ENCODE data around the gene FRMD1.

DNA sequence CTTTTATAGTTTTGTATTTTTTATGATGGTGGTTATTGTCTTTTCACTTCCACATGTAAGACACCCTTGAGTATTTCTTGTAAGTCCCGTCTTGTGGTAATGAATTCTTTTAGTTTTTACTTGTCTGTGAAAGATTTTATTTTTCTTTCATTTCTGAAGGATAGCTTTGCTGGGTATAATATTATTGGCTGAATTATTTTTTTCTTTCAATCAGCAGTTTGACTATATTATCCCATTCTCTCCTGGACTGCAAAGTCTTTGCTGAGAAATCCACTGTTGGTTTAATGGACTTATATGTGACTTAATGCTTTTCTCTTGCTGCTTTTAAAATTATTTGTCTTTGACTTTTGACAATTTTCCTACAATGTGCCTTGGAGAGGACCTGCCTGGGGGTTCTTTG, 67.7 kb downstream of the FRMD1 start:
- TF ChIP-seq, protein P1, sequence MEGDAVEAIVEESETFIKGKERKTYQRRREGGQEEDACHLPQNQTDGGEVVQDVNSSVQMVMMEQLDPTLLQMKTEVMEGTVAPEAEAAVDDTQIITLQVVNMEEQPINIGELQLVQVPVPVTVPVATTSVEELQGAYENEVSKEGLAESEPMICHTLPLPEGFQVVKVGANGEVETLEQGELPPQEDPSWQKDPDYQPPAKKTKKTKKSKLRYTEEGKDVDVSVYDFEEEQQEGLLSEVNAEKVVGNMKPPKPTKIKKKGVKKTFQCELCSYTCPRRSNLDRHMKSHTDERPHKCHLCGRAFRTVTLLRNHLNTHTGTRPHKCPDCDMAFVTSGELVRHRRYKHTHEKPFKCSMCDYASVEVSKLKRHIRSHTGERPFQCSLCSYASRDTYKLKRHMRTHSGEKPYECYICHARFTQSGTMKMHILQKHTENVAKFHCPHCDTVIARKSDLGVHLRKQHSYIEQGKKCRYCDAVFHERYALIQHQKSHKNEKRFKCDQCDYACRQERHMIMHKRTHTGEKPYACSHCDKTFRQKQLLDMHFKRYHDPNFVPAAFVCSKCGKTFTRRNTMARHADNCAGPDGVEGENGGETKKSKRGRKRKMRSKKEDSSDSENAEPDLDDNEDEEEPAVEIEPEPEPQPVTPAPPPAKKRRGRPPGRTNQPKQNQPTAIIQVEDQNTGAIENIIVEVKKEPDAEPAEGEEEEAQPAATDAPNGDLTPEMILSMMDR (IDR thresholded peaks at IDR 0.05 in 2 of 3, conservative IDR thresholded peaks at IDR 0.05 in 1 of 3; ENCODE audit: borderline replicate concordance in 1 of 3, insufficient read depth in 1 of 3, low read depth in 2 of 3, low read length in 2 of 3), result no peak
- TF ChIP-seq POLR2A (IDR thresholded peaks at IDR 0.05; ENCODE audit: borderline replicate concordance, extremely low read depth, insufficient read depth, insufficient read length) (no peak), POLR2AphosphoS5 (IDR thresholded peaks at IDR 0.05; ENCODE audit: low read depth, low read length) (no peak), EGR1 (IDR thresholded peaks at IDR 0.05; ENCODE audit: low read depth) (no peak), SIN3A (IDR thresholded peaks at IDR 0.05; ENCODE audit: low read depth) (no peak), ZBTB33 (IDR thresholded peaks at IDR 0.05; ENCODE audit: extremely low read depth, insufficient replicate concordance, low read length) (no peak)

Data from HCT116 (cell line).